A204.1 (cell line): ENCODE measurements around the gene DOCK4.

Source experiments
- FAIRE-seq: peaks from 2 replicates; lab custom pipeline; 2012; peaks lifted over from hg19 to GRCh38; lab: Jason Lieb, UNC

The DOCK4 gene

DNA sequence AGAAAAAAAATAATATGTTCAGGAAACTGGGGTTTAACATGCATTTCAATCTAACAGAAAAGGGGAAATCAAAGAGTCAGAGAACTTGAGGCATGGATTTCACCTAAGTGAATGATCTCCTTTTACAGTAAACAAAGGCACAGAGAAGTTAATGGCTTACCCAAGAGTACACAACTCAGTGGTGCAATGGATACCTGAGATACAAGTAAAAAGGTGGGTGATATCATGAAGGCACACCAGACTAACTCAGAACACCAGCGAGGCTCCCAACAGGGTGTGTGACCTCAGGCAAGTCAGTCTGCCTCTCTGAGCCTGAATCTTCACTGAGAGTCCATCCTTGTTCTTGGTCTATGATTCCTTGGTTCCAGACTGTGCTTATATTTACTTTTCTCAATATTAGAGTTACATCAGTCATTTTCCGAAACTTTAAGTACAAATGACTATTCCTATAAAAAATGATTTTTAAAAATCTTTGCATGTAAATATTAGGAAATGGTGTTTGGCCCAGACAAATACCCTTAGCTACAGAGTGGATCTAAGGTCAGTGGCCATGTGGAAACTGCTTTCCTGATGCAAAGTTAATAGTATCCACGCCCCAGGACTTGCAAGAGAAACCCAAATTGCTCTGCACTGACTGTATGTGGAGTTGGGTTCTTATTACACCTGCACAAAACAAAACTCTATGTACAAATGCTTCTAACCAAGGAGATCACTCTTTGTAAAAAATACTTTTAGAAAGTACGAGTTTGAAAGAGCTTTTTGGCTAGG, 361.1 kb downstream of the DOCK4 start:
- no peak for FAIRE-seq

DNA sequence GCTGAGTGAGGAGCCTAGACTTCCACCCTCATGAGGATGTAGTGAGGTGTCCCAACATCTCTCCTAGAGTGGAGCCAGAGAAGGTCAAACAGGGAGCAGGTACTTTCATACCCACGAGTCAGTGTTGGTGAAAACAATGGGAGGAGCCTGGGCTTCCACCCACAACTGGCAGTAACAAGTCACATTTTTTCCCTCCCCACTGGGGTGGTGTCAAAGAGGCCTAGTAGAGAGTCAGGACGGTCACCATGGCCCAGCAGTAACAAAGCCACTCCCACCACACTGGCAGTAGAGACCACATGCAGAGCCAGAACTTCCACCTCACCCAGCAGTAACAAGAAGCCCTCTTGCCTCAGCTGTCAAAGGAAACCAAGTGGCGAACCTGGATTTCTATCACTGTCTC, 363.7 kb downstream of the DOCK4 start:
- FAIRE-seq: no peak

DNA sequence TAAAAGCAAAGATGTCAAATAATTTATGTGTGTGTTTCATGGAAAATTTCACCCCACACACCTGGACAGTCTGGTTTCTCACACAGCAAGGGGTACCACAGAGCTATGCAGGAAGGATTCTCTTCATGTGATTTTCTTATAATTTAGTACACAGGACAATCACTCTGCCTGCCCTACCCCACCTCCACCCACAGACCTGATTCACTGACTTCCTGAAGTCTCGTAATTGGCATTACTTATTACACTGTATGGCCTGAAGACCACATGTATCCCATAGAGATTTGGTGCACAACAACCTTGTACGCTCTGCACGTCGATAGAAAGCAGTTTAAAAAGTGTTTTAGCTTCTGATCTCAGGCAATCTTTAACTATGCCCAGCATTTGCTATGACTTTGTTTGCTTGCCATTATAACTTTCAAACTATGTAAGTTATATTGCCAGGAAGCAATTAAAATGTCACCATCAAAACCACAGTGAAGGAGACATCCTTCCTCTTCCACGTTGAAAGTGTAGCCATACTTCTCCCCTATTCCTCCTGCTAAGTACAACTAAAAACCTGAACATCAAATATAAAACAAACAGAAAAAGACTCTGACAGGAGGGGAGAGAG, 364.5 kb downstream of the DOCK4 start:
- no peak for FAIRE-seq

DNA sequence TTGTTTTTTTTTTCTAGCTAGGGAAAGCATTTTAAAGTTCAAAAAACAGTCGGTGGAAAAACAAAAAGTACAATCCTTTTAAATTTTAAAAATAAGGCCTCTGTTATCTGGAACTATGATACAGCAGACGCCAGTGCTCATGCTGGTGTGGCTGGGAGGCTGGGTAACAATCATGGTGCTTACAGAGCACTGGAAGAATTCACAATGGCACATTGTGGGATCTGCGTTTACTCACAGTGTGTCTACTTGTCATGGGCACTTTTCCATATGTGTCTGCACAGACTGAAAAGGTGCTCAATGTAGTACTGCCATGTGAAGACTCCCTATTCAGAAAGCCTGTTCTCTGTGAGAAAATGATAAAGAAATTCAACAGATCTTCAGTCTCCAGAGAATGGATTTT, 365.7 kb downstream of the DOCK4 start:
- no peak for FAIRE-seq

DNA sequence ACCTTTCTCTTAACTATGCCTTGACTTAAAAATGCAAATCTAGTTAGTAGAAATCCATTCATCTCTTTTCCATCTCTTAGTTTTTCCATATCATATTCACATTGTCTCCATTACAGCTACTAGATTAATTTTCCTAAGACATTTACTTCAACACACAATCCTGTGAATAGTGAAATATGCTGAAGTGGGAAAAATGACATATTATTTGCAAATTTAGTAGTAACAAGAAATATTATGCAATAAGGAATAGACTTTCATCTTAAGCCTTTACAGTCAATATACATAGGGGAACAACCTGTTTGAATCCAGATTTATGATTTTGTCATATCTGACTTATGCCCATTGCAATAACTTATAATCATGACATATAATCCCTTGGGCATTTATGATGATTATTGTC, 366.9 kb downstream of the DOCK4 start:
- FAIRE-seq: no peak

DNA sequence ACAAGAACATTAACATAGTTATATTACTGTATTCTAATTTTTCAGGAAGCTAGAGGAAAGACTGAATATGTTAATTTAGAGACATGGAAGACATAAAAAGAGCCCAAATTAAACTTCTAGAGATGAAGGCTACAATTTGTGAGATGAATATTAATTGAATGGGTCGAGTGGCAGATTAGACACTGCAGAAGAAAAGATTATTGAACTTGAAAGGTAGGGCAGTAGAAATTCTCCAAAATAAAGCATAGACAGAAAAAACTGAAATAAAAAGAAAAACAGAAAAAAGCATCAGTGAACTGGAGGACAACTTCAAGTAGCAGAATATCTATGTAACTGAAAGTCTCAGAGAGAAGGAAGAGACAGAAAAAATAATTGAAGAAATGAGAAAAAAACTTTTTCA, 369.6 kb downstream of the DOCK4 start:
- FAIRE-seq: no peak

DNA sequence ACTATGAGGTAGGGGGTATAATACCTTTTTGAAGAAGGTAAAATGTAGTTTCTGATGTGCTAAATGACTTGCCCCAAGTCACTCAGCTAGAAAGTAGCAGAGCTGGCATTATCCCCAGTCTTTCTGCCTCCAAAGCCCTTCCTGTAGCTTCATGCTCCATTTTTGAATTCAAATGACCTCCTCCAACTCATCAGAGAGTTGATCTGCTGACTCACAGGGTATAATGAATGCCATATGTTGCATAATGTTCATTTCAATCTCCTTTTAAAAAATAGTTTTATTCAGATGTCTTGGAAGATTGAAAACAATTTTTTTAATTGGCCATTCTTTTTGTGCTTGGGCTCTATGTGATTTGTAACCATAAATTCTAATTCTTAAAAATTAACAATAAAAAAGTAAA, 371.1 kb downstream of the DOCK4 start:
- no peak for FAIRE-seq

DNA sequence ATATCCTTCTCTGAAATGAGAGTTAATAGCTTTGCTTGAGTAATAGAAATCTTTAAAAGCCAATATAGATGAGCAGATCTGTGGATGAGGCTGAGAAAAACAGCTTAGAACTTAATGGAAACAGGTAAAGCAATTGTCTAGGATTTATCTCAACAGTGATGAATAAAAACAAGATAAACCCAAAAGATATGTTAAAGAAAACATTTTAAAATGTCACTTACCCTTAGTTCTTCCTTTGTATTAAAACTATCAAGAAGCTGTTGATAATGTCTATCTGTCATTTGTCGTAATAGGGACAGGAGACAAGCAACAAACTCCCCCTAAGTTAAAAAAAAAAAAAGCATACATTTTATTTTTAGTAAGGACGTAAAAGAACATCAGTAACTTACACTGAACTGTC, 371.8 kb downstream of the DOCK4 start:
- FAIRE-seq: no peak

DNA sequence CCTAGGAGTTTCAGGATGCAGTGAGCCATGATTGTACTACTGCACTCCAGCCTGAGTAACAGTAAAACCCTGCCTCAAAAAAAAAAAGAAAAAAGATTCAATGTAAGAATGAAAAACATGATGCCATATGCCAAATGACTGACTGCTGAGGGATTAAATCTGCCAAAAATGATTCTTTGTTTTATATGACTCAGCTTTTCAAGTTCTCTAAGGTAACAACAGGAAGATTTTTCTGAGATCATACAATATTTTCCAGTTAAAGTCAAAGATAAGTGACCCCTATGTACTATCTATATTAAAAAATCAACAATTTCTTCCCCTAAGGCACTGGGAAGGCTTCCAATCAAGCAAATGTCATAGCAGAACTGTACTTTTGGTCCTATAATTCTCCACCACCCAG, 372.7 kb downstream of the DOCK4 start:
- FAIRE-seq: no peak

DNA sequence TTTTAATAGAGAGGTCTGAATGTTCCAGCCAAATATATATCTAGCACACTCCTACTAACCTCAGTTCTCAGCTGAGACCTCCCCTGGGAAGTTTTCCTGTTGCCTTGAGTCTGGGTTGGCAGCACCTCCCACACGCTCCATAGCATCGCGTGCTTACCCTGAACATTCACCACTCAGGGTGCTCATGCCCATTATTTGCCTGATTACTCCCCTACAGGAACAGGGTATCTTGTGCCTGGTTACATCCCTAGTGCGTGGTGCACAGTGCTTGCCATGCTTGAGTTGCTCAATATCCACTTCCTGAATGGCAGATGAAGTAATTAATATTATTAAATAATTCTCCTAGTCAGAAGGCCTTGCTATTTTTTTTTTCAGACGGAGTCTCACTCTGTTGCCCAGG, 374.0 kb downstream of the DOCK4 start:
- FAIRE-seq: no peak

DNA sequence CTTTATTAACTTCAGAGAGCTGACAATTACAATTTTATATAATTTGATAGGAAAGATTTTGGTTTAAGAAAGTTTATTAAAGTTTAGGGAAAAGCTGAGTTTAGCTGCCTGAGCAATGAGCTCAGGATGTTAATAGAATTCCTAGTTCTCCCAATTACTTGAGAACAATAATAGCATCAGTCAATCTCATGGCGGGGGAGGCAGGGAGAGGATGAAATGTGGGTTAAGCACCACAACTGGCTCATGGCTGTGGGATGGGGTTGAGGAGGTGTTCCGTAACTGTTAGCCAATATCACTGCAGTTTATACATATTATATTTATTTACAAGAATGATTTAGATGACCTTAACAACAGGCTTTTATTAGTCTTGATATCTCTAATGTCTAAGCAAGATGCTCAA, 377.0 kb downstream of the DOCK4 start:
- FAIRE-seq: no peak

DNA sequence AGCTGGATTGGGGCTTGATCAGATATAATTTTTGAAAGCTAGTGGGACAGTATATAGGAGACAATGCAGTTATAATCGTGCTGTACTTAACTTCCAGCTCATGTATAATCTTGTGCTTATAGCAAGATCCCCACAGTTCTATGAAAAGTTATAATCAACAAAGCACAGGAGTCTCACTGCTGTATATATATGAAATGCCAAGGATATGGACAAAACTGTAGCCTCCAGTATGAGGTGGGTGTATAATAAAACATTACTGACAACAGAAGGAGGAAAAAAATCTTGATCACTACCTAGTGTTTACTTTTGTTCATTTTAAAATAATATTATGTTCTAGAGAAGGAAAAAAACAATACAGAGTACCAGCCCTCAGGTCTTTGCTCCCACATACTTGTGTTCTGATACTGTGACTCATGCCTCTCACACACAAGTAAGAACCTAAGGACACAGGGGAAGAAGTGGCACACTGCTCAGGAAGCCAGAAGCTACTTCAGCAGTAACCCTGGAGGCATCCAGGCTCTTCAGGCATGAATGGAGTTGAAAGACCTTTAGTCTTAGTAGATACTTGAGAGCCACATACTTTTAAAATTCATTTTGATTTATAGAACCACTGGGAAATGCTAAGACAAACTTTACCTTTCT, 378.2 kb downstream of the DOCK4 start:
- FAIRE-seq: no peak

DNA sequence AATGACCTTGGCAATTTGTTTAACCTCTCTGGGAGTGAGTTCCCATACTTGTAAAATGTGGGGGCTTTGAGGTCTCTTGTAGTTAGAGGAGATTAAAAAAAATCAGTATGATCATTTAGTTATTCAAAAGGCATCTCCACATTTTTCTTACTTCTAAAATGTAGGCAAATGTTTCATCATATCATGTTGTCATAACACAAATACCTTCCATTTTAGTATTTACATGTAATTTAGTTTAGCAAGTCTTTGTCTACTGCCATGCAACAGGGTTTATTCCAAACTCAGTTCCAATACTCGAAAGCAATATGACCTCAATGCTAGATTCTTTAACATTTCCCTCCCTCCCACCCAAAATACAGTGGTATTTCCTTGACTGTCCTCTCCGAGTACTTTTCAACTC, 381.2 kb downstream of the DOCK4 start:
- no peak for FAIRE-seq

DNA sequence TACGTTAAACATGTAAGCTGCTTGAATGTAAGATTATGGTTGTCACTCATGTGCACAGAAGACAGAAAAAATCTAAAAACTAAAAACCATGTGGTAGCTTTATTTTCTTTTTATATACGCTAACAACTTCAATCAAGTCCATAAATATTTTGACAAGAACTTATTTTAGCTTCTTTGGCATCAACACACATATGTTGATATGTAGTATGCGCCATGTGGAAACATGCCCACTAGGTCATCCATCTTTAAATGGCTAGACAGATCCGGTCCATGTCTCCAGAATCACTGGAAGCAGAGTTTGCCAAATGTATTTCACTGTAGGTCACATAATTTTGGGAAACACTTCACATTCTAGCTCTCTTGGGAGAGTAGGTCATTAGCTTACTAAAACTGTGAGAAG, 382.4 kb downstream of the DOCK4 start:
- FAIRE-seq: no peak

DNA sequence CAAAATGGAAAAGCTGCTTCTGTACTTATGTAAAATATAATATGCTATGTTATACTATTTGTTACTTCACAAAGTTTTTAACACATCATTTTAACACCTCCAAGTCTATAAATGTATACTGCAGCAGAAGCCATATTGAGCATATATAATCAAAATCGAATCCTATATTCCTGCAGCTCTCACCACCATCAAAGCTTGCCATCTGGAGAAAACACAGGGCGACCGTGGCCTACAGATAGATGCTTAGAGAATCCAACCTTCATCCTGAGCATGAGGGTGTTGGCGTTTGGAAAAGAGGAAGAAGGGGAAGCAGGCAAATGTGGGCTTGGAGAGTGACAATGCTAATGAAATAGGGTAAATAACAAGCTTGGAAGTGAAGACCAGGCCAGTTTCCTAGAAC, 385.2 kb downstream of the DOCK4 start:
- no peak for FAIRE-seq

DNA sequence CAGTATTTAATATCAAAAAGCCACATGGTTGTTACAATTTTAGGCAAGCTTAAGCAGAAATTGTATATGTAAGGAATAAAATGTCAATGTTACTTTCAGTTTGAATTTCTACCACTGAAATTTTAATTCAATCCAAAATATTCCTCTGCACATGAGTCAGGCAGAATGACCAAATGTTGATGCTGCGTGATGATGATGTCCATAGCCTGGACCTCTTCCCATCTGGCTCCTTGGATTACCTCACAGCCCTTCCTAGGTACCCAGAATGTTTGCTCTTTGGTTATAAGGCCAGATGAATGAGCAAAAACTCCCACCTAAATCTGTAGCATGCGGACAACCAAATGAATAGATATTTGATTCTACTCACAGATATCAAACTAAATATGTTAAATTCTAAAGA, 385.6 kb downstream of the DOCK4 start:
- FAIRE-seq: no peak

DNA sequence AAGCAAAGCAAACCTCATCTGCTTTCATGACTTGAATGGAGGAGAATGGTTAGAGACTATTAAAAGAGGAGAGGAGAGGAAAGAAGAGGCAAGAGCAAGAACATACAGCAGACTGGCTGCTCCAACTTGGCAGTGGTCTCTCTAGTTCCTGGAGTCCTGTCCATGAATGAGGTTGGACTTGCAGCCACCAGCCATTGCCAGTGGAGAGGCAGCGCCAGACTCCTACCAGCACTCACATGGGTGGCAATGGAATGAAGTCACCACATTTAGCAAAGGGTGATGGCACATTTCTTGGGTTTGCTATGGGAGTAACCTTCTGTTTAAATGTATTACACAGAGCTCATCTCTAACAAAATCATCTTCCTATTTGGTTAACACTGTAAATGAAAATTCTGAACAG, 386.1 kb downstream of the DOCK4 start:
- FAIRE-seq: no peak

DNA sequence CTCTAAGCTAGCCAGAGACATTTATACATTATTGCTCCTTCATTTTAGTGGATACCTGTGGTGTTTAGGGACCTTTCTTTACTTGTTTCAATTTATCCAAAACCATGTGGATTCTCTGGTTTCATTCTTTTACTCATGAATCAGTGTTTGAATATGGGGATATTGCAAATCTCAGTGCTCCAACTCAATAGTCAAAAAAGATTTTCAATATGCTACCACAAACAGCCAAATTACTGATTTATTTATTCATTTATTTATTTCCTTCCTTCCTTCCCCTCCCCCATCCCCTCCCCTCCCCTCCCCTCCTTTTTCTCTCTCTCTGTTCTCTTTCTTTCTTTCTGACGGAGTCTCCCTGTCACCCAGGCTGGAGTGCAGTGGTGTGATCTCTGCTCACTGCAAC, 390.8 kb downstream of the DOCK4 start:
- no peak for FAIRE-seq

DNA sequence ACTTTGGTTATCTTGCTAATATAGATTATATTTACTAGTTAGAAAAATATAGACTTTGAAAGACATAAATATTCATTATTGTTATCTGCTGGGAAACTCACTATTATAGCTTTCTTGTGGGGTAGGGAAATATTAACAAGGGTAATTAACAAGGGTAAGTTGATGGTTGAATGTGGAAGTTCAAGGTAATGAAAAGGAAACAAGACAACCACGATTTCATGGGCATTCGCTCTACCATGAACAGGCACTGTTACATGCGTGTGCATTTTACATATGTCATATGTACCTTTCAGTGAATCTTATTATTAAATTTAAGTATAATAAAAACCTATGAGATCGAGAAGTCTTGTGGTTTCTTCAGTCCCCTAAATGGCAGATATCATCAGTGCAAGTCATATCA, 392.9 kb downstream of the DOCK4 start:
- peak; percentile 44 for FAIRE-seq

DNA sequence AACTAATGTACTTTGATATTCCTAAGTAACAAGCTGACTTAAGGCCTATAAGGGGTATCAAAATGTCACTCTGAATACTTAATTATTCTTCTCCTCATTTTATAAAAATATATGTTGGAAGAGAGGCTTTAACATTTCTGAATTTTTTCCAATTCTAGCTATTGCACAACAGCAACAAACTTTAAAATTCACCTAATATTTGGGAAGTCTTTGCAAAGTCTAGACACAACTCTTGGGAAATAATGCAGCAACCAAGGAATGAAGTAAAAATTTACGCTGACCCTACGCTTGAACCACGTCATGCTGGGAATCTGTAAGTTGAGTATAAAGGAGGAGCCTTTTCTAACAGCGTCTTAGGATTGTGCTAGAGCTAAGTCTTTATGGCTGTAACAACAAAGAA, 400.0 kb downstream of the DOCK4 start:
- FAIRE-seq: no peak

DNA sequence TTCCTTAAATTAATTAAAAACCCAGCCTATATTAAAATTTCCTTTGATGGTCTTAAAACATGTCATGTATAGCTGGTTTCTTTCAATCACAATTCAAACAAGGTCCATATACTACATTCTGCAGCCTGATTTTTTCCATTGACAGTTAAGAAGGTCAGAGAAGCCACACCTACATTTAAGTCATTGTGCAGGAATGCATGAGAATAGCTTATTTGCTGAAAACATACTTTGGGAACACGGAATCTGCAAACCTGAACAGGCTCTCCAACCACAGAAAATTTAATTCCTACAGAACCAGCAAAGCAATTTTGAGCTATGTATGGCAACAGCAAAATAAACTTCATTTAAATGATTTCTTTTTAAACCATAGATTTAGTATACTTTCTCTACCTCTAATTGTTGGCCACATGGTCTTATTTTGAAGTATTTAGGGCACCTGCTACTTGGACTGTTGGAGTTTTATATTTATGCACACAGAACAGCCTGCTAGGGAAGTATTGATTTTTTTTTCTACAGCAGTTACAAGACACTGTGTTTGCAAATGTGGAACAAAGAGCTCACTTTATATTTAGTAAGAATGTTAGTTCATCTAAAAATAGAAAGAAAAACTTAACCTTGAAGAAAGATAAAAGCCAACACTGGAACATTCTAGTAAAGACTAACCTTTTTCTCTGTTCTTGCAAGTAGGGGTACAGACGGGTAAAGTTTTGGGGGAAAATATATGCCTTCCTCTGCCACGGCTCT, 403.0 kb downstream of the DOCK4 start:
- FAIRE-seq: no peak

DNA sequence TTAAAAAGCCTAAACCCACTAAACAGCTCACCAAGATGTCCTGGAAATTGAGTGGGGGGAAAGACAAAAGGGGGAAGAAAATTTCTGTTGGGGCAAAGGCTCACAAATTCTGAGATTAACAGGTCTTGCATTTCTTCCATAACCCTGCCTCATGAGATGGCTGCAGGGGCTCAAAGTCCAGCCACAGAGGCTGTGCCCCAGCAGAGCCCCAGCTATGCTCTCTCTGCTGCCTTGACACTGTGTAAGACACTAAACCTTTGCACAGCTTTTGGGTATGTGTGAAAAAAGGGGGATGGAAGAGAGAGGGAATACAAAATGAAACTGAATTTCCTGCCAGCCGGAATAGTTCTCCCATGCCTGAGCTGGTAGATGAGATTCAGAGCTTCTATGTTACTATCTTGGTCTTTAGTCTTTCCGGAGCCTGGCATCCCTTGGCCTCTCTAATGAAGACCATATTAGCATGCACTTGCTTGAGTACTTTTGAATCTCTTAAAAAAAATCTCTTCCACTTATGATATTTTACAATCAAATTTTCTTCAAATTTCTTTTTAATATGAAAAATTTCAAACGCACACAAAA, 403.9 kb downstream of the DOCK4 start:
- no peak for FAIRE-seq

DNA sequence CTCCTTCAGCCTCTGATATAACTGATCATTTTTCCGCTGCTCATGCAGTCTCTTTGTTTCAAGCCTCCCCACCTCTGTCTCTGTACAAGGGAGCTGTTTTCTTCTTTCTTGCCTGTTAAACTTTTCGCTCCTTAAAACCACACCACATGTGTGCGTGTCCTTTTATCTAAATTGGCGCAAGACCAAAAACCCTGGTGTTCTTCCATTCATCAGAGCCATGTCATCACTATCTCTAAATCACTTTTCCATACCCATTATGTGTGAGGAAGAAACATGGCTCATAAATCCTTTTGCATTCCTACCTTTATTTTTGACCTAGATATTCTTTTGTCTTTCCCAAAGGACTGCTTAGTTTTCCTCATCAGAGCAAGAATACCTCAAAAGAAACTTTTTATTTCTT, 404.9 kb downstream of the DOCK4 start:
- no peak for FAIRE-seq
